IMR-90 (cell line): ENCODE data around the gene STARD3. TPM values are rescaled to one million over a fixed set of nuclear protein-coding genes. Genes with fewer than 3 reads are reported as not detected.

Experiments
- ATAC-seq: fragments of 200-7000 bp; cut with Tn5 transposase; 2 replicates; pipeline ENCODE4 v1.9.1; 2020; ENCODE audit warnings: low read depth, mild to moderate bottlenecking, moderate library complexity
- BruUV-seq: library from RNA; stranded (reverse); fragments of 400-500 nt; replicated peaks from 2 replicates; lab custom pipeline; 2021; lab: Mats Ljungman, UMichigan
- CTCF ChIA-PET: fragments of 300-600 bp; formaldehyde crosslinking; extraction: SDS; loops from one replicate; lab custom pipeline; 2021; ENCODE audit warnings: antibody characterized with exemption; lab: Yijun Ruan, JAX
- POLR2A ChIA-PET: fragments of 300-600 bp; sonication (Branson Sonifier 250); formaldehyde crosslinking; loops from one replicate; lab custom pipeline; 2022; ENCODE audit warnings: antibody characterized with exemption; ENCODE audit not compliant: unreplicated experiment; lab: Charles Lee
- DNase-seq: peaks from one replicate; pipeline ENCODE4 v3.0.0; 2013
- H2AFZ ChIP-seq: replicated peaks from 2 replicates; pipeline ENCODE3; 2013; ENCODE audit warnings: low read length, mild to moderate bottlenecking; ENCODE audit not compliant: poor library complexity
- H2AK5ac ChIP-seq: 2 replicates; pipeline ENCODE4 v1.6.1; 2013; ENCODE audit warnings: low read depth, low read length, inconsistent platforms
- H2AK9ac ChIP-seq: replicated peaks from 2 replicates; pipeline ENCODE3; 2013; ENCODE audit warnings: mild to moderate bottlenecking, low read depth, low read length, moderate library complexity; ENCODE audit not compliant: poor library complexity
- H2BK120ac ChIP-seq: 2 replicates; pipeline ENCODE4 v1.6.1; 2013; ENCODE audit warnings: low read depth, low read length, inconsistent platforms
- H2BK15ac ChIP-seq: 3 replicates; pipeline ENCODE4 v1.6.1; 2013; ENCODE audit warnings: low read depth, low read length, inconsistent platforms
- H2BK20ac ChIP-seq: 2 replicates; pipeline ENCODE4 v1.6.1; 2013; ENCODE audit warnings: low read depth, mild to moderate bottlenecking, inconsistent platforms, low read length, moderate library complexity
- H2BK5ac ChIP-seq: 2 replicates; pipeline ENCODE4 v1.6.1; 2013; ENCODE audit warnings: mild to moderate bottlenecking, low read depth, low read length, inconsistent platforms; ENCODE audit not compliant: poor library complexity, severe bottlenecking
- H3K14ac ChIP-seq: replicated peaks from 2 replicates; pipeline ENCODE4 v1.6.1; 2013; ENCODE audit warnings: low read depth, low read length, inconsistent platforms
- H3K18ac ChIP-seq: 2 replicates; pipeline ENCODE4 v1.6.1; 2013; ENCODE audit warnings: low read depth, low read length, control low read depth
- H3K23ac ChIP-seq: 2 replicates; pipeline ENCODE4 v1.6.1; 2013; ENCODE audit warnings: low read depth, low read length, inconsistent platforms
- H3K27ac ChIP-seq: 2 replicates; pipeline ENCODE4 v1.5.1; 2013; ENCODE audit warnings: mild to moderate bottlenecking, control low read depth, low read length; ENCODE audit not compliant: insufficient read depth
- H3K27me3 ChIP-seq: 2 replicates; pipeline ENCODE4 v1.6.1; 2013; ENCODE audit warnings: low read length; ENCODE audit not compliant: control insufficient read depth, insufficient read depth
- H3K36me3 ChIP-seq: 2 replicates; pipeline ENCODE4 v1.6.1; 2013; ENCODE audit warnings: low read length, mixed read lengths; ENCODE audit not compliant: control insufficient read depth, insufficient read depth
- H3K4ac ChIP-seq: 2 replicates; pipeline ENCODE4 v1.6.1; 2013; ENCODE audit warnings: low read depth, low read length, inconsistent platforms
- H3K4me1 ChIP-seq: 2 replicates; pipeline ENCODE4 v1.6.1; 2013; ENCODE audit warnings: low read length, mixed read lengths; ENCODE audit not compliant: control insufficient read depth, insufficient read depth
- H3K4me2 ChIP-seq: 2 replicates; pipeline ENCODE4 v1.6.1; 2013; ENCODE audit warnings: low read depth, mild to moderate bottlenecking, control low read depth, low read length, moderate library complexity
- H3K4me3 ChIP-seq: 2 replicates; pipeline ENCODE4 v1.5.1; 2013; ENCODE audit warnings: low read depth, mild to moderate bottlenecking, control low read depth, low read length, moderate library complexity; ENCODE audit not compliant: insufficient read depth
- H3K56ac ChIP-seq: 2 replicates; pipeline ENCODE4 v1.6.1; 2013; ENCODE audit warnings: low read length, inconsistent platforms; ENCODE audit not compliant: insufficient read depth; ENCODE audit errors: extremely low read depth
- H3K79me1 ChIP-seq, 2 experiments: 2 replicates each; pipeline ENCODE4 v1.6.1; 2013; ENCODE audit warnings: low read length in 2 of 2, inconsistent platforms in 1 of 2, low read depth in 1 of 2
- H3K9ac ChIP-seq: 2 replicates; pipeline ENCODE4 v1.6.1; 2013; ENCODE audit warnings: low read depth, low read length, control low read depth
- H3K9me1 ChIP-seq: 2 replicates; pipeline ENCODE4 v1.6.1; 2013; ENCODE audit warnings: low read length, inconsistent platforms; ENCODE audit not compliant: insufficient read depth
- H3K9me3 ChIP-seq: 2 replicates; pipeline ENCODE4 v1.6.1; 2013; ENCODE audit warnings: low read length; ENCODE audit not compliant: control insufficient read depth, insufficient read depth
- H4K20me1 ChIP-seq: 2 replicates; pipeline ENCODE4 v1.6.1; 2013; ENCODE audit warnings: low read length, inconsistent platforms; ENCODE audit not compliant: insufficient read depth
- H4K5ac ChIP-seq: 2 replicates; pipeline ENCODE4 v1.6.1; 2013; ENCODE audit warnings: mild to moderate bottlenecking, low read depth, low read length, control low read depth
- H4K8ac ChIP-seq, 2 experiments: 2 replicates each; pipeline ENCODE4 v1.6.1; 2013; ENCODE audit warnings: low read depth in 2 of 2, low read length in 2 of 2, control low read depth in 1 of 2, inconsistent platforms in 1 of 2
- H4K91ac ChIP-seq: 2 replicates; pipeline ENCODE4 v1.6.1; 2013; ENCODE audit warnings: low read depth, low read length, inconsistent platforms; ENCODE audit not compliant: insufficient read depth
- CHD1 ChIP-seq: IDR thresholded peaks from 2 replicates; pipeline ENCODE4 v1.6.1; 2012; ENCODE audit warnings: low read depth, low read length, improper control_type of control experiment
- MAZ ChIP-seq: IDR thresholded peaks from 2 replicates; pipeline ENCODE4 v1.6.1; 2012; ENCODE audit warnings: low read depth, mild to moderate bottlenecking, low read length, improper control_type of control experiment, moderate library complexity, borderline replicate concordance
- WGBS, 2 experiments: methylation state at CpG; one replicate each; pipeline versions ENCODE4 v1.1.5 to v1.1.7; 2013; ENCODE audit warnings: missing lambda C conversion rate in 2 of 2; ENCODE audit not compliant: insufficient read length in 1 of 2; ENCODE audit errors: extremely low coverage in 2 of 2; 5-methylcytosine and 5-hydroxymethylcytosine counted together
- dilution Hi-C: fragments of 300-500 bp; cut with HindIII; formaldehyde crosslinking; loops from one replicate; pipeline ENCODE4 v1.14.3; 2018; ENCODE audit warnings: low sequenced_read_pairs; ENCODE audit not compliant: unreplicated experiment
- in situ Hi-C: fragments of 300-500 bp; cut with MboI; formaldehyde crosslinking; loops from 3 replicates; pipeline ENCODE4 v1.14.3; 2019; ENCODE audit warnings: low sequenced_read_pairs, inconsistent platforms, mixed read lengths
- intact Hi-C: fragments of 100-400 bp; cut with micrococcal nuclease; formaldehyde crosslinking; loops from 2 replicates; pipeline ENCODE4 v1.10.0; 2022
- polyA plus RNA-seq, 3 experiments: library from polyadenylated mRNA; depleted of rRNA; stranded (reverse); fragments of >200 nt; gene quantifications; 2 replicates each; pipeline ENCODE4 v1.2.3, GENCODE V29; 2012; ENCODE audit warnings: low replicate concordance in 1 of 3
- total RNA-seq: library from RNA; depleted of rRNA; stranded (reverse); fragments of >200 nt; gene quantifications from 2 replicates; pipeline ENCODE4 v1.2.3, GENCODE V29; 2012

STARD3 gene
- total and polyA plus RNA-seq, 2 of the 4 experiments (the other 2 are of a cell fraction) = 8.1 to 50.4 TPM

GRCh38 chr17:39596543-39597267 is 40.2 kb upstream of the STARD3 start:
- H2BK20ac ChIP-seq = no peak overlapping the region
- ATAC-seq (no peak), DNase-seq (no peak)
- no peak overlapping the region for H2AK5ac ChIP-seq
- POLR2A ChIA-PET = no interaction called here
- H2AK9ac ChIP-seq = no peak overlapping the region
- H3K14ac ChIP-seq = no peak overlapping the region
- no peak overlapping the region for H3K4me3 ChIP-seq
- H2AFZ ChIP-seq = no peak overlapping the region
- H3K27ac ChIP-seq = no peak overlapping the region
- H4K8ac ChIP-seq = no peak overlapping the region
- in situ Hi-C loops (no loop called here), intact Hi-C loops (no loop called here), dilution Hi-C loops (no loop called here)
- no peak overlapping the region for H3K56ac ChIP-seq
- H3K9ac ChIP-seq = no peak overlapping the region
- CTCF ChIA-PET = no interaction called here
- no peak for TF ChIP-seq MAZ
- TF ChIP-seq CHD1 = no peak
- H4K20me1 ChIP-seq = peaks cover 14% of the 10 kb centered on the region; the same call in 1 of the 2 replicates
- H3K27me3 ChIP-seq = peaks cover 76% of the 10 kb centered on the region
- H2BK15ac ChIP-seq = no peak overlapping the region
- H3K9me3 ChIP-seq = peaks cover 4% of the 10 kb centered on the region; the same call in 1 of the 2 replicates
- H4K5ac ChIP-seq = no peak overlapping the region
- no peaks in the 10 kb centered on the region for H3K4me1 ChIP-seq
- H3K4me2 ChIP-seq = no peak overlapping the region
- no peak overlapping the region for H2BK5ac ChIP-seq
- H3K18ac ChIP-seq = no peak overlapping the region
- no TSS peak for BruUV-seq
- H3K4ac ChIP-seq = no peak overlapping the region
- 3% methylated on average over 17 of the region's 47 CpGs; no CpG with 5 or more reads in 1 of the 2 experiments for WGBS, 2 experiments
- H3K79me1 ChIP-seq = no peaks in the 10 kb centered on the region
- H2BK120ac ChIP-seq = no peak overlapping the region
- no peak overlapping the region for H3K23ac ChIP-seq
- no peak overlapping the region for H4K91ac ChIP-seq
- no peaks in the 10 kb centered on the region for H3K9me1 ChIP-seq
- no peaks in the 10 kb centered on the region for H3K36me3 ChIP-seq
